Sigmoid colon (tissue), 4 donors: ENCODE measurements around the gene CTAGE9.

Source experiments
- POLR2A ChIP-seq, 2 donors: fragments of 450-650 bp; IDR thresholded peaks; one replicate each; pipeline ENCODE4 v1.6.1; 2016; ENCODE audit warnings: antibody characterized with exemption in 2 of 2, mild to moderate bottlenecking in 2 of 2, moderate library complexity in 2 of 2
- POLR2AphosphoS5 ChIP-seq, 4 donors: sonication (generic); formaldehyde crosslinking; IDR thresholded peaks; one replicate each; pipeline ENCODE4 v1.6.1; 2017; ENCODE audit warnings: antibody characterized with exemption in 4 of 4
- TF ChIP-seq, protein P1 (sequence below), 4 experiments: fragments of 450-650 bp in 3 of 4; fragments of 200-600 bp in 1 of 4; IDR thresholded peaks; one replicate each; pipeline ENCODE4 v1.5.1; 2016 to 2019; ENCODE audit warnings: antibody characterized with exemption in 4 of 4, mild to moderate bottlenecking in 3 of 4, moderate library complexity in 2 of 4

DNA sequence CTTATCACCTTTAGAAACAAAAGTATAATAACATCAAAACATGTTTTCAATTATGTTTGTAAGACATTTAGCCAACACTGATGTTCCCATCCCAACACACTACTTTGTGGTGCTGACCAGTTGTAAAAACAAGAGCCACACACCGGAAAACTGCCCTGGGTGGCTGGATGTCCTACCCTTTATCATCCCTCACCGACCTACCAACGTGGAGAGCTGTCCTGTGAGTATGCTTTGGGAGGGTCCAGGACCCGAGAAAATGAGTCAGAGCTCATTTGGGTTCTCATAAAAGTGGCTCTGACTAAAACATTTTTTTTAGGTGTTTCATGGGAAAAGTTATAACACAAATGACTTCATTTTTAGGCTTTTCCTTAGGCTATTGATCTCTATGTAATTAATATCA, 29.3 kb upstream of the CTAGE9 start:
- TF ChIP-seq POLR2A (IDR thresholded peaks at IDR 0.05), result no peak
- TF ChIP-seq, protein P1, sequence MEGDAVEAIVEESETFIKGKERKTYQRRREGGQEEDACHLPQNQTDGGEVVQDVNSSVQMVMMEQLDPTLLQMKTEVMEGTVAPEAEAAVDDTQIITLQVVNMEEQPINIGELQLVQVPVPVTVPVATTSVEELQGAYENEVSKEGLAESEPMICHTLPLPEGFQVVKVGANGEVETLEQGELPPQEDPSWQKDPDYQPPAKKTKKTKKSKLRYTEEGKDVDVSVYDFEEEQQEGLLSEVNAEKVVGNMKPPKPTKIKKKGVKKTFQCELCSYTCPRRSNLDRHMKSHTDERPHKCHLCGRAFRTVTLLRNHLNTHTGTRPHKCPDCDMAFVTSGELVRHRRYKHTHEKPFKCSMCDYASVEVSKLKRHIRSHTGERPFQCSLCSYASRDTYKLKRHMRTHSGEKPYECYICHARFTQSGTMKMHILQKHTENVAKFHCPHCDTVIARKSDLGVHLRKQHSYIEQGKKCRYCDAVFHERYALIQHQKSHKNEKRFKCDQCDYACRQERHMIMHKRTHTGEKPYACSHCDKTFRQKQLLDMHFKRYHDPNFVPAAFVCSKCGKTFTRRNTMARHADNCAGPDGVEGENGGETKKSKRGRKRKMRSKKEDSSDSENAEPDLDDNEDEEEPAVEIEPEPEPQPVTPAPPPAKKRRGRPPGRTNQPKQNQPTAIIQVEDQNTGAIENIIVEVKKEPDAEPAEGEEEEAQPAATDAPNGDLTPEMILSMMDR (IDR thresholded peaks at IDR 0.05), result no peak
- TF ChIP-seq POLR2AphosphoS5 (IDR thresholded peaks at IDR 0.05), result no peak
